ENCODE results near the gene MLN. TPM values are rescaled to one million over a fixed set of nuclear protein-coding genes. Genes with fewer than 3 reads are reported as not detected.

The MLN gene
- total RNA-seq, 1 experiment from 2014 or later: not detected

DNA sequence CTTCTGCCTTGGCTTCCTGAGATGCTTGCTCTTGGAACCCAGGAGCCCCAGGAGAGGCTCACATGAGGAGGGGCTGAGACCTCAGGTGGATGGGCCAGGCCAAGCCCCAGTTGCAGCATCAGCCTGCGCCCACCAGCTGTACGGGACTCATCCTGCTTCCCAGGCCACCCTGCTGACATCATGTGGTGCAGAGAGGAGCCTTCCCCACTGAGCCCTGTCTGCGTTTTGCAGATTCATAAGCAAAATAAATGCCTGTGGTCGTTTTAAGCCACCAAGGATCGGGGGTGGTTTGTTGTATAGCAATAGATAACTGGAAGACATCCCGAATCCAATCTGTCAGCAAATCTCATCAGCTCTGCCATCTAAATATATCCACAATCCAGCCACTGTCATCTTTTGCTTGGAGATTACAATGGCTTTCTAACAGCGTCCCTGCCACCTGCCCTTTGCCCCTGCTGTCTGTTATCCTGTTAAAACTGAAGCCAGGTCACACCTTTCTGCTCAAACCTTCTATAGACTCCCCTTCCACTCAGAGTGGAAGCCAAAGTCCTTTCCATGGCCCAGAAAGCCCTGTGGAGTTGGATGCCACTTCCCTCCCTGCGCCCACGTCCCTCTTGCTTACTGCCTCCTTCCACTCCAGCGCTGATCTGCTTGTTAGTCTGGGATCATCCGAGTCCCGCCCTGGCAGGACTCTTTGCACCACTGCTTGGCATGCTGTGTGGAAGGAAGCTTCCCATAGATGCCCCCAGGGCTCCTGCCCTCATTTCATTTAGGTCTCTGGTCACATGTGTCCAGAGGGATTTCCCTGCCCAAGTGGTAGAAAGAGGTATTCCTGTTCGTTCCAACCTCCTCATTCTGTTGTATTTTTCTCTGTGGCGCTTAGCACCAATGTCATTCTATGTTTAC lies 24.0 kb upstream of the MLN start:
- no peaks in the 10 kb centered on the region; a peak in 2 of 7 replicates for H3K36me3 Mint-ChIP-seq (ENCODE audit: insufficient read depth in 1 of 3, low read depth in 3 of 3)
- Histone ChIP-seq H3K27me3 (ENCODE audit: insufficient read depth, low read length) (no peaks in the 10 kb centered on the region), H4K5ac (ENCODE audit: insufficient read length, low read depth, low read length) (no peak overlapping the region), H3K14ac (ENCODE audit: insufficient read depth, low read length) (no peak overlapping the region), H3K23ac (ENCODE audit: insufficient read length, low read depth, low read length) (no peak overlapping the region), H3K4ac (ENCODE audit: low read depth, low read length) (no peak overlapping the region), H3K56ac (ENCODE audit: insufficient read length, low read depth, low read length) (no peak overlapping the region), H3K9ac (ENCODE audit: extremely low read depth, insufficient read length, low read length) (no peak overlapping the region), H2BK120ac (ENCODE audit: low read depth, low read length, poor library complexity, severe bottlenecking) (no peak overlapping the region), H3K23me2 (ENCODE audit: insufficient read length, low read depth, low read length, poor library complexity, severe bottlenecking) (no peaks in the 10 kb centered on the region), H4K8ac (replicated peaks; ENCODE audit: insufficient read length, low read depth, low read length) (no peak overlapping the region), H2BK20ac (ENCODE audit: low read depth, low read length, poor library complexity, severe bottlenecking) (no peak overlapping the region), H4K91ac (ENCODE audit: insufficient read length, low read depth, low read length) (no peak overlapping the region), H2BK12ac (ENCODE audit: insufficient read length, low read depth, low read length) (no peak overlapping the region), H3K4me2 (ENCODE audit: insufficient read depth, insufficient read length, low read length) (no peak overlapping the region), H4K20me1 (ENCODE audit: control insufficient read depth, insufficient read depth, insufficient read length) (no peaks in the 10 kb centered on the region), H3K9me3 (ENCODE audit: control insufficient read depth, low read depth, low read length) (no peaks in the 10 kb centered on the region), H3K18ac (ENCODE audit: insufficient read length, low read depth, low read length) (no peak overlapping the region), H2BK15ac (ENCODE audit: low read depth, low read length) (no peak overlapping the region), H3K79me1 (ENCODE audit: insufficient read depth, low read depth, low read length, poor library complexity, severe bottlenecking) (no peaks in the 10 kb centered on the region), H3K4me1 (ENCODE audit: insufficient read depth, low read length) (0 out of 2 replicates have a peak, but pooled peaks cover 4% of the 10 kb centered on the region), H2BK5ac (ENCODE audit: insufficient read length, low read length) (no peak overlapping the region), H2AK5ac (ENCODE audit: insufficient read length, low read length) (no peak overlapping the region), H3K79me2 (ENCODE audit: insufficient read depth, low read length) (no peaks in the 10 kb centered on the region), H3K27ac (ENCODE audit: insufficient read length, low read depth, low read length) (no peak overlapping the region), H3T11ph (ENCODE audit: low read length) (no peak overlapping the region), H2AFZ (ENCODE audit: low read length) (no peak overlapping the region)
- TF ChIP-seq CTCF (conservative IDR thresholded peaks at IDR 0.05): no peak; the same call in 2 of the 3 replicates
- no CpG with 5 or more reads among the region's 14 CpGs for WGBS (ENCODE audit: extremely low coverage, insufficient read length, low lambda C conversion rate)
- peak overlapping the region in 2 of 3 experiments; percentile 34 to 81; a peak in 3 of 7 replicates for H3K27ac Mint-ChIP-seq
- H3K4me3 Mint-ChIP-seq: no peak overlapping the region
- H3K4me1 Mint-ChIP-seq: peaks cover 65 to 68% of the 10 kb centered on the region in 2 experiments
- H3K9me3 Mint-ChIP-seq: peaks cover 0 to 4% of the 10 kb centered on the region in 2 experiments; a peak in 3 of 5 replicates
- DNase-seq: no peak
- H3K27me3 Mint-ChIP-seq (ENCODE audit: low read depth): peaks cover 15% of the 10 kb centered on the region

Data from H9 (cell line).